SK-N-SH treated with all-trans-retinoic acid at 6 μM for 48 hours (cell line): Measurements from ENCODE around the gene USP13.

ENCODE experiments used
- ATAC-seq: fragments of 200-7000 bp; cut with Tn5 transposase; 3 replicates; pipeline ENCODE4 v1.9.1; 2020; ENCODE audit warnings: mild to moderate bottlenecking, moderate library complexity
- ARNTL ChIP-seq: fragments of 450-650 bp; formaldehyde crosslinking; IDR thresholded peaks from 2 replicates; pipeline ENCODE4 v1.5.0; 2020; ENCODE audit warnings: low read depth, mild to moderate bottlenecking, moderate library complexity, borderline replicate concordance
- CREB5 ChIP-seq: fragments of 250-450 bp; sonication (Bioruptor Pico); IDR thresholded peaks from 2 replicates; pipeline ENCODE4 v1.5.1; 2020; ENCODE audit warnings: low read depth, mild to moderate bottlenecking, moderate library complexity
- CSDC2 ChIP-seq: fragments of 250-450 bp; sonication (Bioruptor Pico); IDR thresholded peaks from 2 replicates; pipeline ENCODE4 v1.5.0; 2020; ENCODE audit warnings: mild to moderate bottlenecking, moderate library complexity
- CSRNP3 ChIP-seq: fragments of 250-450 bp; sonication (Bioruptor Pico); IDR thresholded peaks from 2 replicates; pipeline ENCODE4 v1.5.1; 2021; ENCODE audit warnings: mild to moderate bottlenecking, moderate library complexity
- ESRRG ChIP-seq: fragments of 250-450 bp; sonication (Bioruptor Pico); IDR thresholded peaks from 2 replicates; pipeline ENCODE4 v1.6.1; 2021; ENCODE audit warnings: mild to moderate bottlenecking
- ISL1 ChIP-seq: fragments of 250-450 bp; sonication (Bioruptor Pico); IDR thresholded peaks from 2 replicates; pipeline ENCODE4 v2.1.2; 2022; ENCODE audit warnings: mild to moderate bottlenecking, moderate library complexity
- OSR1 ChIP-seq: fragments of 250-450 bp; sonication (Bioruptor Pico); IDR thresholded peaks from 2 replicates; pipeline ENCODE4 v1.8.0; 2022; ENCODE audit warnings: moderate library complexity, mild to moderate bottlenecking, inconsistent platforms
- PATZ1 ChIP-seq: fragments of 250-450 bp; sonication (Bioruptor Pico); IDR thresholded peaks from 2 replicates; pipeline ENCODE4 v1.8.0; 2020; ENCODE audit warnings: mild to moderate bottlenecking, moderate library complexity, borderline replicate concordance
- POU6F1 ChIP-seq: fragments of 250-450 bp; sonication (Bioruptor Pico); IDR thresholded peaks from 2 replicates; pipeline ENCODE4 v1.8.0; 2021; ENCODE audit warnings: low read depth, mild to moderate bottlenecking, moderate library complexity, borderline replicate concordance
- PPARA ChIP-seq: fragments of 250-450 bp; sonication (Bioruptor Pico); IDR thresholded peaks from 2 replicates; pipeline ENCODE4 v1.5.0; 2020; ENCODE audit warnings: mild to moderate bottlenecking, borderline replicate concordance
- RARB ChIP-seq: fragments of 250-450 bp; sonication (Bioruptor Pico); IDR thresholded peaks from 2 replicates; pipeline ENCODE4 v1.8.0; 2021; ENCODE audit warnings: mild to moderate bottlenecking, moderate library complexity
- SNAI2 ChIP-seq: fragments of 250-450 bp; sonication (Bioruptor Pico); IDR thresholded peaks from 2 replicates; pipeline ENCODE4 v1.5.0; 2020; ENCODE audit warnings: mild to moderate bottlenecking, moderate library complexity
- TCF4 ChIP-seq: fragments of 250-450 bp; sonication (Bioruptor Pico); IDR thresholded peaks from 2 replicates; pipeline ENCODE4 v1.8.0; 2021; ENCODE audit warnings: mild to moderate bottlenecking, moderate library complexity, borderline replicate concordance
- TSHZ2 ChIP-seq: fragments of 250-450 bp; sonication (Bioruptor Pico); IDR thresholded peaks from 2 replicates; pipeline ENCODE4 v1.5.0; 2020; ENCODE audit warnings: mild to moderate bottlenecking, moderate library complexity
- ZC3H10 ChIP-seq: fragments of 250-450 bp; sonication (Bioruptor Pico); IDR thresholded peaks from 2 replicates; pipeline ENCODE4 v1.5.1; 2021; ENCODE audit warnings: mild to moderate bottlenecking, moderate library complexity
- ZFP3 ChIP-seq: fragments of 250-450 bp; sonication (Bioruptor Pico); IDR thresholded peaks from 2 replicates; pipeline ENCODE4 v1.5.0; 2020; ENCODE audit warnings: mild to moderate bottlenecking, moderate library complexity
- ZFP30 ChIP-seq: fragments of 450-650 bp; formaldehyde crosslinking; IDR thresholded peaks from 2 replicates; pipeline ENCODE4 v1.5.0; 2022; ENCODE audit warnings: mild to moderate bottlenecking, moderate library complexity
- ZNF70 ChIP-seq: fragments of 450-650 bp; formaldehyde crosslinking; IDR thresholded peaks from 2 replicates; pipeline ENCODE4 v1.5.0; 2020; ENCODE audit warnings: mild to moderate bottlenecking, moderate library complexity

The USP13 gene

GRCh38 chr3:179676081-179676480 is 23.2 kb downstream of the USP13 start:
- no peak for ATAC-seq

GRCh38 chr3:179677884-179678283 is 25.0 kb downstream of the USP13 start:
- ATAC-seq, result no peak
- TF ChIP-seq ISL1 (CRISPR knock-in tag) (no peak), CREB5 (CRISPR knock-in tag) (no peak), TCF4 (CRISPR knock-in tag) (no peak), ZFP3 (CRISPR knock-in tag) (no peak), OSR1 (CRISPR knock-in tag) (no peak), PPARA (CRISPR knock-in tag) (no peak), RARB (CRISPR knock-in tag) (no peak), ESRRG (CRISPR knock-in tag) (no peak), POU6F1 (CRISPR knock-in tag) (no peak), TSHZ2 (CRISPR knock-in tag) (no peak), CSDC2 (CRISPR knock-in tag) (no peak)
- TF ChIP-seq, all 23 proteins: peak for 0

More at GRCh38 chr3:179676081-179676480, 23.2 kb downstream of the USP13 start:
- no peak for TF ChIP-seq PATZ1 (CRISPR knock-in tag)
- TF ChIP-seq TCF4 (CRISPR knock-in tag), result no peak
- TF ChIP-seq OSR1 (CRISPR knock-in tag), result no peak
- no peak for TF ChIP-seq CSRNP3 (CRISPR knock-in tag)
- no peak for TF ChIP-seq CSDC2 (CRISPR knock-in tag)
- TF ChIP-seq ESRRG (CRISPR knock-in tag), result no peak
- no peak for TF ChIP-seq PPARA (CRISPR knock-in tag)
- no peak for TF ChIP-seq ZC3H10 (CRISPR knock-in tag)
- TF ChIP-seq ISL1 (CRISPR knock-in tag), result no peak
- no peak for TF ChIP-seq ZFP3 (CRISPR knock-in tag)
- TF ChIP-seq ZNF70 (CRISPR knock-in tag), result no peak
- TF ChIP-seq POU6F1 (CRISPR knock-in tag), result no peak
- TF ChIP-seq SNAI2 (CRISPR knock-in tag), result no peak
- no peak for TF ChIP-seq ARNTL (CRISPR knock-in tag)
- no peak for TF ChIP-seq ZFP30 (CRISPR knock-in tag)
- TF ChIP-seq CREB5 (CRISPR knock-in tag), result no peak
- TF ChIP-seq, all 23 proteins: peak for 0
